Peyer's patch (tissue), 4 donors: ENCODE data around the gene PLEKHA6. TPM values are rescaled to one million over a fixed set of nuclear protein-coding genes. Genes with fewer than 3 reads are reported as not detected.

Experiments
- DNase-seq, 3 donors: peaks; one replicate each; pipeline ENCODE4 v3.0.0-alpha.2; 2017 to 2019
- H3K27ac ChIP-seq, 4 donors: fragments of 200-600 bp; sonication (generic); one replicate each; pipeline ENCODE4 v1.5.1; 2016 to 2019
- H3K27me3 ChIP-seq, 2 donors: fragments of 200-600 bp; sonication (generic); one replicate each; pipeline ENCODE4 v1.5.1; 2019
- H3K36me3 ChIP-seq, 3 donors: fragments of 200-600 bp; sonication (generic); one replicate each; pipeline ENCODE4 v1.5.1; 2016 to 2019
- H3K4me1 ChIP-seq, 4 donors: fragments of 200-600 bp; sonication (generic); one replicate each; pipeline ENCODE4 v1.5.1; 2016 to 2019
- H3K4me3 ChIP-seq, 4 donors: fragments of 200-600 bp; sonication (generic); 1 replicate in 3 of 4; 2 replicates in 1 of 4; pipeline ENCODE4 v1.5.1; 2016 to 2019; ENCODE audit warnings: mild to moderate bottlenecking in 1 of 4
- H3K9me3 ChIP-seq, 4 donors: fragments of 200-600 bp; sonication (generic); one replicate each; pipeline ENCODE4 v1.5.1; 2016 to 2019; ENCODE audit warnings: mild to moderate bottlenecking in 1 of 4
- CTCF ChIP-seq, 6 experiments: fragments of 450-650 bp in 4 of 6; fragments of 200-600 bp in 2 of 6; sonication (generic) in 1 of 6; IDR thresholded peaks; one replicate each; pipeline ENCODE4 v1.5.1; 2017 to 2019; ENCODE audit warnings: antibody characterized with exemption in 6 of 6, mild to moderate bottlenecking in 3 of 6, moderate library complexity in 1 of 6
- POLR2A ChIP-seq, 2 donors: fragments of 450-650 bp; IDR thresholded peaks; one replicate each; pipeline ENCODE4 v1.5.1; 2017; ENCODE audit warnings: antibody characterized with exemption in 2 of 2, mild to moderate bottlenecking in 2 of 2, moderate library complexity in 2 of 2
- total RNA-seq, 4 donors: library from RNA; depleted of rRNA; stranded (reverse); fragments of >200 nt; gene quantifications; one replicate each; pipeline ENCODE4 v1.1.0, GENCODE V29; 2016

The PLEKHA6 gene
- total RNA-seq, 4 donors from 2014 or later = 57.3 to 91.6 (median 70.2) TPM

DNA sequence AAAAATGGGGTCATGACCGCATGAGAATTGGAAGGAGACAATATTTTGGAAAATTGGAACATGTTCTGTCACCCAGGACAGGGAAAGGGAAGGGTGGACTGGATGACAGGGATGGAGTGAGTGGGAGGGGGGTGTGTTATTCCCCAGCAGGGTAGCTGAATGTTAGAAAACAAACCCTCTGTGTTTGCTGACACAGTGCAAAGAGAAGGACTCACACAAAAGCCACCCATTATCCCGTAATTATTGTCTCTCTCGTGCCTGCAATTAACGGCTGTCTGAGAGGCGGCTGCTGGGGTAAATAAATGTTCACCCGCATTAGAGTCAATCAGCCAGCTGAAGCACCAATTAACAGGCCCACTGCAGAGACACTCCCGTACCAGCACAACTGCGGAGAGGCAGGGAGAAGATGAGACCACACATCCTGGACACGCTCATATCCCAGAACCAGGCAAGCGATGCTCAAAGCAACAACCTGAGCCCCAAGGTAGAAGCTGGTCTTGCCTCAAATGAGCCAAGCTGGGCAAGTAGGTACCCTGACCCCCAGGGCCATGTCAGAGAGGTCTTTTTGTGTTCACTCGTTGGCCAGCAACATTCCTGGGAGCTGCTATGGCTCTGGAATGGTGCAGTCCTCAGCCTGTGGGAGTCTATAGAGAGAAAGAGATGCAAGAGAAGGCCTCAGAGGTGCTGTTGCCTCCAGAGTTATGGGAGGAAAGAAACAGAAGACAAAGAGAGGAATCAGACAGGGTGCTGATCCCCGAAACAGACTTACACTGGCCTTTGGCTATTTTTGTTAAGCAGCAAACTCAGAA, 19.4 kb downstream of the PLEKHA6 start:
- Histone ChIP-seq H3K4me3 (no peak overlapping the region), H3K9me3 (no peaks in the 10 kb centered on the region), H3K36me3 (no peaks in the 10 kb centered on the region), H3K27me3 (no peaks in the 10 kb centered on the region), H3K4me1 (peaks cover 0 to 59% (median 1%) of the 10 kb centered on the region in 4 donors), H3K27ac (peak overlapping the region in 1 of 4 donors; percentile 59)
- DNase-seq = peak in 1 of 3 donors; percentile 48
- TF ChIP-seq POLR2A (IDR thresholded peaks at IDR 0.05) (no peak), CTCF (IDR thresholded peaks at IDR 0.05) (no peak)

- Histone ChIP-seq H3K4me3 (no peak overlapping the region), H3K36me3 (no peaks in the 10 kb centered on the region), H3K27me3 (no peaks in the 10 kb centered on the region), H3K27ac (peak overlapping the region in 1 of 4 donors; percentile 29), H3K4me1 (peaks cover 0 to 63% (median 1%) of the 10 kb centered on the region in 4 donors), H3K9me3 (no peaks in the 10 kb centered on the region)
- DNase-seq = no peak
- no peak for TF ChIP-seq CTCF (IDR thresholded peaks at IDR 0.05)
- no peak for TF ChIP-seq POLR2A (IDR thresholded peaks at IDR 0.05)
Measured at GRCh38 chr1:204339541-204339940, 20.2 kb downstream of the PLEKHA6 start.

GRCh38 chr1:204338997-204339396, 20.7 kb downstream of the PLEKHA6 start:
- no peak overlapping the region for H3K4me3 ChIP-seq
- no peaks in the 10 kb centered on the region for H3K36me3 ChIP-seq
- no peaks in the 10 kb centered on the region for H3K9me3 ChIP-seq
- peaks cover 0 to 69% (median 1%) of the 10 kb centered on the region in 4 donors for H3K4me1 ChIP-seq
- peak overlapping the region in 2 of 4 donors; percentile 17 to 29 for H3K27ac ChIP-seq
- TF ChIP-seq POLR2A (IDR thresholded peaks at IDR 0.05) (no peak), CTCF (IDR thresholded peaks at IDR 0.05) (no peak)
- DNase-seq = peak in 1 of 3 donors; percentile 29
- no peaks in the 10 kb centered on the region for H3K27me3 ChIP-seq

DNA sequence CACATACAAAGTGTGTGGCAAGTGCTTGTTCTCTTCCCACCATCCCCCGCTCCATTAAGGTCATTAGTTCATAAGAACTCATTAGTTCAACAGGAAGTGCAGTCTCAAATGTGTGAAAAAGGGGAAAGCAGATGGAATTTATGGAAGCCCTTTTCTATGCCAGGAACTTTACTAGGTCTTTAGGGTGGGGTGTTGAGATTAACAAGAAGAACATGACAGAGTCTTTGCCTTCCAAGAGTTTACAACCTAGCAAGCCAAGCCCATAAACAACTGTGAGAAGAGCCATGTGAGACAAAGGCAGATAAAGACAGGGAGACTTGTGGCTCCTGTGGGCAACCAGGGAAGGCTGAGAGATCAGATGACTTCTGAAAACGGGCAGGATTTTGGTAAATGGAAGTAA, 21.4 kb downstream of the PLEKHA6 start:
- H3K4me1 ChIP-seq = peaks cover 0 to 75% (median 1%) of the 10 kb centered on the region in 4 donors
- no peaks in the 10 kb centered on the region for H3K27me3 ChIP-seq
- DNase-seq = no peak
- H3K36me3 ChIP-seq = no peaks in the 10 kb centered on the region
- TF ChIP-seq CTCF (IDR thresholded peaks at IDR 0.05) (no peak), POLR2A (IDR thresholded peaks at IDR 0.05) (no peak)
- no peak overlapping the region for H3K4me3 ChIP-seq
- peak overlapping the region in 2 of 4 donors; percentile 29 to 30 for H3K27ac ChIP-seq
- no peaks in the 10 kb centered on the region for H3K9me3 ChIP-seq

DNA sequence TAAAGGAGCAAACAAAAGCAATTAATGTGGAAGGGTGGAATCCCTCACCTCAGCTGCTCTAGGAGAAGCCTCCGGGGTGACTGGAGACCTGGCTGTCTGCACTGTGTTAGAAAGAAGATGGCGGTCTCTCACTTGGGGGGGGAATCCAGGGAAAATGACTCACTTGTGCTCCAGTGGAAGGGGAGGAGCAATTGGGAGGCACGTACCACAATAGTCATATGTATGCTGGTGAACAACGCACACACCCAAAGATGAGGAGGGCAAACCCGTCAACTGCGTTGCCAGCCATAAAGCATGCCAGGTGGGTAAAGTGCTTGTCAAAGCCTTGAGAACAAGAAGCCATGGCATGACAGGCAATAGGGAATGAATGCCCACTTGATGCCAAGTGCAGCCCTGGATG, 22.1 kb downstream of the PLEKHA6 start:
- peak in 1 of 3 donors; percentile 32 for DNase-seq
- H3K9me3 ChIP-seq = no peaks in the 10 kb centered on the region
- H3K4me1 ChIP-seq = peaks cover 0 to 82% (median 1%) of the 10 kb centered on the region in 4 donors
- no peaks in the 10 kb centered on the region for H3K36me3 ChIP-seq
- TF ChIP-seq POLR2A (IDR thresholded peaks at IDR 0.05) (no peak), CTCF (IDR thresholded peaks at IDR 0.05) (no peak)
- no peak overlapping the region for H3K4me3 ChIP-seq
- H3K27me3 ChIP-seq = no peaks in the 10 kb centered on the region
- H3K27ac ChIP-seq = peak overlapping the region in 2 of 4 donors; percentile 26 to 30
